Measurements from ENCODE around the gene LSM3. TPM values are rescaled to one million over a fixed set of nuclear protein-coding genes. Genes with fewer than 3 reads are reported as not detected.

Gene LSM3
- total and polyA plus RNA-seq, 9 of the 15 experiments (the other 6 are each of a cell fraction or from before 2014, with no cell fraction given) = 33.8 to 203 (median 61.2) TPM

DNA sequence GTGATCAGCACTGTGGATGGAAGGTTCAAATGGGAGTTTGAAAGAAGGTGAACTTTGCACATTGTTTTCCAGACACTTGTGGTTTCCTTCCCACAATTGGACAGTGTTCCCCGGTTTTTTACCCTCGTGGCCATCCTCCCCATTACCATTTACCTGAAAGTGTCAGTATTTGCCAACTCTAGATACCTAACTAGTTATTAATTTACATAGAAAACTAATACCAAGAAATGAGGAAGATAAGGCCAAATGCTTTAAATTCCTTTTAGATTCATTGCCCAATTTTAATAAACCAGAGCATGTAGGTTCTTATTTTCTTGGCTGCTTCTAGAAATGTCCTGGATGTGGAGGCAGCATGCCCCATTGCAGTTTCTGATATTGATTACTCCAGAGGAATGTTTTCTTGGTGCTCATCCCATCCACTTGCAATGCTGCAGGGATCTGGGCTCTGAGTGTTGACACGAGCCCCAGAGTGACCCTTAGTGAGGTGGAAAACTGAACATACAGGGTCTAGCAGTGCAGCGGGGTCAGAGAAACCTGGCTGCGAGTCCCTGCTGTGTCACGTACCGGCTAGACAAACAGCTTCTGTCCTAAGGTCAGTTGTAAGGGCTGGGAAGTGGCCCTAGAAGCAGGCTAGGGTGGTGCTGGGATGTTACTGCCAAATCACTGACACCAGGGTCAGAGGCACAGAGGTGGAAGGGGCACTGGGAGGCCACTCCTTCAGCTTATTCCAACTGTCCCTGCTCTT, 23.5 kb downstream of the LSM3 start:
- in situ Hi-C loops (cut with MboI) = loop anchor here (5.0 kb wide), 2 partner anchors 60 to 260 kb away; no protein-coding TSS in a partner anchor
- no peak for FAIRE-seq

More for the DNA sequence above, 23.5 kb downstream of the LSM3 start:
- H2AFZ ChIP-seq (ENCODE audit: low read depth, low read length) = no peak overlapping the region
- peaks cover 23 to 35% of the 10 kb centered on the region in 2 experiments; a peak in 4 of 5 replicates for H3K4me1 ChIP-seq (replicated peaks in 1 of 2; ENCODE audit: control insufficient read depth in 2 of 2, insufficient read depth in 2 of 2, low read length in 2 of 2)
- no peaks in the 10 kb centered on the region for H3K27me3 ChIP-seq (ENCODE audit: control insufficient read depth in 2 of 2, insufficient read depth in 2 of 2, low read length in 2 of 2)
- no peak overlapping the region for H3K4me2 ChIP-seq (ENCODE audit: insufficient read depth, low read length)
- DNase-seq (ENCODE audit: extremely low read depth in 1 of 4, low spot score in 3 of 4) (no peak), ATAC-seq (no peak)
- WGBS (ENCODE audit: insufficient coverage, low coverage, missing lambda C conversion rate) = 71% methylated on average over 7 of the region's 7 CpGs
- H3K79me2 ChIP-seq (ENCODE audit: control insufficient read depth, insufficient read depth, low read length) = no peaks in the 10 kb centered on the region
- ChIA-PET POLR2A (interaction anchor here (0.8 to 3.0 kb wide), 8 partner anchors 8 to 203 kb away, joined by 3 to 28 read pairs (median 6); partner anchors contain the start of genes LSM3 and XPC), CTCF (ENCODE audit: low intra/inter-chr PET ratio) (interaction anchor here (0.6 to 4.6 kb wide), 5 partner anchors 58 to 305 kb away, joined by 3 to 55 read pairs (median 4); no protein-coding TSS in a partner anchor)
- H3K9me3 ChIP-seq (replicated peaks; ENCODE audit: control insufficient read depth, insufficient read depth, low read depth, low read length) = no peaks in the 10 kb centered on the region
- TF ChIP-seq BDP1 (IDR thresholded peaks at IDR 0.05; ENCODE audit: insufficient read depth, insufficient read length) (no peak), MTA2 (IDR thresholded peaks at IDR 0.05; ENCODE audit: low read depth) (no peak), PRMT5 (CRISPR knock-in tag; IDR thresholded peaks at IDR 0.05) (no peak), SFPQ (IDR thresholded peaks at IDR 0.05; ENCODE audit: low read depth, low read length) (no peak)
- H3K36me3 ChIP-seq (ENCODE audit: control insufficient read depth, insufficient read depth, low read length) = peaks cover 33% of the 10 kb centered on the region
- no peaks in the 10 kb centered on the region for H4K20me1 ChIP-seq (replicated peaks; ENCODE audit: control insufficient read depth, insufficient read depth, low read length)
- H3K27ac ChIP-seq (ENCODE audit: extremely low read depth, low read depth, low read length) = no peak overlapping the region
- intact Hi-C loops (cut with micrococcal nuclease) = loop anchor here (2.0 to 10.0 kb wide), 6 partner anchors 170 to 720 kb away; partner anchors contain the start of gene CCDC174
- H3K9ac ChIP-seq (ENCODE audit: insufficient read depth in 1 of 2, low read depth in 2 of 2, low read length in 2 of 2) = peak overlapping the region in 1 of 2 experiments; percentile 53; a peak in 1 of 4 replicates
- no peaks in the 10 kb centered on the region for H3K9me1 ChIP-seq (ENCODE audit: control insufficient read depth, insufficient read depth, low read length)
- no TSS peak for BruUV-seq (replicated peaks)
- no peak overlapping the region for H3K4me3 ChIP-seq

Measured in K562 (cell line).